T-helper 1 cell treated with Interleukin-12 subunit alpha and Interleukin-12 subunit beta and Interleukin-4 antibody, amounts not matched to agents 30 μg/mL and 1 μg/mL, for 36 hours (primary cell): ENCODE measurements around the gene RCAN2.
A peak's percentile ranks its signal among the peaks of the same experiment; 100 is the strongest.

Source experiments
- H3K27ac Mint-ChIP-seq: one replicate; pipeline ENCODE4 v1.8.0; 2021; ENCODE audit warnings: mild to moderate bottlenecking, mixed read lengths
- H3K27me3 Mint-ChIP-seq: one replicate; pipeline ENCODE4 v1.8.0; 2021; ENCODE audit warnings: low read depth, mixed read lengths
- H3K36me3 Mint-ChIP-seq: one replicate; pipeline ENCODE4 v1.8.0; 2021; ENCODE audit warnings: low read depth, mixed read lengths
- H3K4me1 Mint-ChIP-seq: one replicate; pipeline ENCODE4 v1.8.0; 2021; ENCODE audit warnings: low read depth, mixed read lengths
- H3K4me3 Mint-ChIP-seq: one replicate; pipeline ENCODE4 v1.8.0; 2021; ENCODE audit warnings: mild to moderate bottlenecking, moderate library complexity, mixed read lengths
- H3K9me3 Mint-ChIP-seq: one replicate; pipeline ENCODE4 v1.8.0; 2021; ENCODE audit warnings: mixed read lengths

RCAN2 gene

GRCh38 chr6:46327779-46328178, 163.5 kb downstream of the RCAN2 start:
- no peaks in the 10 kb centered on the region for H3K9me3 Mint-ChIP-seq
- H3K4me3 Mint-ChIP-seq, result no peak overlapping the region
- H3K27ac Mint-ChIP-seq, result no peak overlapping the region
- peaks cover 20% of the 10 kb centered on the region for H3K4me1 Mint-ChIP-seq
- peaks cover 2% of the 10 kb centered on the region for H3K36me3 Mint-ChIP-seq
- H3K27me3 Mint-ChIP-seq, result peaks cover 15% of the 10 kb centered on the region

DNA sequence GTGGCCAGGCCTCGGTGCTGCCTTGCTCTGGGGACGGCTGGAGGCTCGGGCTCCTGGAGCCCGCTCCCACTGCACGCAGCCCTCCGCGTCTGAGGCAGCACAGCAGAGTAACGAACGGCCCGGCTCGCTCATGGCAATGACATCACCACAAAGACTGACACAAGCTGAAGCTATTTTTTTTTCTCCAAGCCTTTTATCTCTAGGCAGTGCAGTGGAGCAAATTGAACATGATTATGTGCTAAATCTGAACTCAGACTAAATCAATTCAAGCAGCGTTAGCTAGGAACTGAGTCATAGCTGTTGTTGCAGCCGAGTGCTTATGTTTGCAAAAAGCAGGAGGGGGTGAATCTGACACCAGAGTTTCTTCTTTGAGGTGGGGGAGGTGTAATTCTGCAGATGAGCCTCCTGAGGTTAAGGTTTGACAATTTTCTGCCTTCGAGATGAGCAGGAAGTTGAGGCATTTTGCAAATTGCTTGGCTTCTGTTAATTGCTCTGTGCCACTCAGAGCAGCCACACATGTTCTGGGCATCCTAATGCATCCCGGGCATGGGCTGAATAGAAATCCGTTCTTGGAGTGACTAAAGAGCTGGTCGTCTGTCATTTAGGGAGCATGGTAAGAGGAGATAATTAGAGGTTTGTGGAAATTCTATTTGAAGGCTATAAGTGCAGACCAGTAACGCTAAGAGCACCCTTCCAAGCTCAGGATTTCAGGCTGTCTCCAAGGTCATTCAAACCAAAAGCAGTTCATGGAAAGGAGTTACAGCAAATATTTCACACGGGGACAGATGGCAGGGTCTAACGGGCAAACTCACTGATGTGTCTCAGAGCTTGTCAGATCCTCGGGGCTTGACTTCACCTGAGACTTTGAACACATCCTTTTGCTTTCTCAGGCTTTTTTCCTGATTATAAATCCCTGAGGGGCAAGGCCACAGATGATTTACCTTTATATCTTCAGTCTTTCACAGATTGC, 165.4 kb downstream of the RCAN2 start:
- peaks cover 2% of the 10 kb centered on the region for H3K36me3 Mint-ChIP-seq
- no peaks in the 10 kb centered on the region for H3K9me3 Mint-ChIP-seq
- peak overlapping the region; percentile 74 for H3K27ac Mint-ChIP-seq
- peaks cover 11% of the 10 kb centered on the region for H3K27me3 Mint-ChIP-seq
- H3K4me3 Mint-ChIP-seq, result peak overlapping the region; percentile 56
- H3K4me1 Mint-ChIP-seq, result peaks cover 29% of the 10 kb centered on the region

DNA sequence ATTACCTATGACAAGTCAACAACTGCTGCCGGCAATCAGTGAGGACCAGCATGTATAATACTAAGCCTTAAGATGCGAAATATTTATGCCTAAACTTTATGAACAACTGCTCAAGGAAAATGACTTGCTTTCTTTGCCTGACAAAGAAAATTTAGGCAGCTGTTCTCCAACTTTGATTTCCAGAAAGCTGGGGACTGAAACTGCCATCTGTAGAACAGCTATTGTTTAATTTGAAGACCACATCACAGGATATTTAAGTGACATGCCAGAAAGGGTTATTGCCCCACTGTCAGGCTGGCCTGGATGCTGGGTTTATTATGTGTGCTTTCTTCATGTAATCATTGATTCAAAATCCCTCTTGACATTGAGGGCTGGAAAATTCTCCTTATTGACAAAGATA, 166.5 kb downstream of the RCAN2 start:
- Mint-ChIP-seq H3K27me3 (peaks cover 5% of the 10 kb centered on the region), H3K27ac (peak overlapping the region; percentile 74), H3K4me1 (peaks cover 29% of the 10 kb centered on the region), H3K4me3 (peak overlapping the region; percentile 56), H3K9me3 (no peaks in the 10 kb centered on the region), H3K36me3 (no peaks in the 10 kb centered on the region)

- Mint-ChIP-seq H3K27me3 (peaks cover 2% of the 10 kb centered on the region), H3K27ac (peak overlapping the region; percentile 14), H3K4me1 (peaks cover 29% of the 10 kb centered on the region), H3K9me3 (no peaks in the 10 kb centered on the region), H3K4me3 (peak overlapping the region; percentile 21), H3K36me3 (no peaks in the 10 kb centered on the region)
These were observed 167.2 kb downstream of the RCAN2 start for GRCh38 chr6:46323966-46324622.

DNA sequence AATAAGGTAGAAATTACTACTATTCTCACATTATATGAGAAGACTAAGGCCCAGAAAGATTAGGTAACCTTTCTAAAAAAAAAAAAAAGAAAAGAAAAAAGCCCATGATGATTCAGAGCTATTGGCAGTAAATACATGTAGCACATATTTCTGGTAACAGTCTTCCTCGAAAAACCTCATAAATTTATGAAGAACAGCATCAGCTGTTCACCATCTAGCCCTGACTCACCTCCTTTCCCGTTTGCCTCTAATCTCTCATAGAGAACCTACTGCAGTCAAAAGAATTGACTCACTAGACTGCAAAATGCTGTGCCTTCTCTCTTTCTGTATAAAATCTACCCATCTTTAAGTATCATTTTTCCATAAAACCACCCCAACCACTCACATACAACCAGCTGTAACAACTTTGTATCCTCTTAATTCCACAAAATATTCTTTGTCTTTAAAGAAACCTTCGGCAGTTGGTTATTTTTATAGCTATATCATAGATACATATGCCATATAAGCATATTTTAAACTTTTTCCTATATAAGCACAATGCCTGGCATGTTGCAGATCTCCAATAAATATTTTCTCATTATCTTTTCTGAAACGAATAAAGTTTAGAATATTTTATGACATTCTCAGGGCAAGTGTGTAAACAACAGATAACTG, 167.8 kb downstream of the RCAN2 start:
- no peaks in the 10 kb centered on the region for H3K9me3 Mint-ChIP-seq
- peak overlapping the region; percentile 21 for H3K4me3 Mint-ChIP-seq
- H3K4me1 Mint-ChIP-seq, result peaks cover 29% of the 10 kb centered on the region
- no peaks in the 10 kb centered on the region for H3K36me3 Mint-ChIP-seq
- no peaks in the 10 kb centered on the region for H3K27me3 Mint-ChIP-seq
- peak overlapping the region; percentile 62 for H3K27ac Mint-ChIP-seq

- H3K27me3 Mint-ChIP-seq, result no peaks in the 10 kb centered on the region
- H3K9me3 Mint-ChIP-seq, result no peaks in the 10 kb centered on the region
These were observed 170.7 kb downstream of the RCAN2 start for GRCh38 chr6:46320505-46320904.

GRCh38 chr6:46315589-46315988, 175.7 kb downstream of the RCAN2 start:
- Mint-ChIP-seq H3K36me3 (peaks cover 2% of the 10 kb centered on the region), H3K4me3 (peak overlapping the region; percentile 39), H3K4me1 (peaks cover 7% of the 10 kb centered on the region), H3K27me3 (peaks cover 6% of the 10 kb centered on the region), H3K9me3 (no peaks in the 10 kb centered on the region), H3K27ac (peak overlapping the region; percentile 63)

More at GRCh38 chr6:46320505-46320904, 170.7 kb downstream of the RCAN2 start:
- H3K36me3 Mint-ChIP-seq, result no peaks in the 10 kb centered on the region
- H3K27ac Mint-ChIP-seq, result no peak overlapping the region
- peaks cover 25% of the 10 kb centered on the region for H3K4me1 Mint-ChIP-seq
- H3K4me3 Mint-ChIP-seq, result no peak overlapping the region

- H3K36me3 Mint-ChIP-seq, result peaks cover 2% of the 10 kb centered on the region
- H3K27ac Mint-ChIP-seq, result no peak overlapping the region
- peaks cover 13% of the 10 kb centered on the region for H3K27me3 Mint-ChIP-seq
- H3K4me1 Mint-ChIP-seq, result peaks cover 7% of the 10 kb centered on the region
- H3K9me3 Mint-ChIP-seq, result no peaks in the 10 kb centered on the region
- no peak overlapping the region for H3K4me3 Mint-ChIP-seq
These were observed 178.6 kb downstream of the RCAN2 start for GRCh38 chr6:46312654-46313053.

DNA sequence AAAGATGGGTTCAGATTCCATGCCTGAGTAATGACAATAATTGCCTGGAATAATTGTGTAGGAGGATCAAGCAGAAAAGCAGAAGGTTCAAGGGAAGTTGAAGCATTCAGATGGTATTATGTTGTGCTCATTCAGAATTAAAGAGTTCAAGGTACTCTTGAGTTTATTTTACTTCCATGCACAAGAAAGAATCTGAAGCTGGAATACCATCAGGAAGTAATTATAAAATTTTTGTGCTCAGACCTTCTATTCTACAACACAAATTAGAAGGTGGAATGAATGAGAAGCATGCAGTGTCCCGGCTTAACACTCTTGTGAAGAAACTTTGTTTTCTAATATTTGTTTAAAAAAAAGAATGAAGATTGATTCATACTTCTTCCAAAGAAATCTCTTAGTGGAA, 181.1 kb downstream of the RCAN2 start:
- Mint-ChIP-seq H3K36me3 (peaks cover under 1% of the 10 kb centered on the region), H3K4me1 (peaks cover 2% of the 10 kb centered on the region), H3K9me3 (no peaks in the 10 kb centered on the region), H3K27ac (no peak overlapping the region), H3K4me3 (no peak overlapping the region), H3K27me3 (peaks cover 22% of the 10 kb centered on the region)

DNA sequence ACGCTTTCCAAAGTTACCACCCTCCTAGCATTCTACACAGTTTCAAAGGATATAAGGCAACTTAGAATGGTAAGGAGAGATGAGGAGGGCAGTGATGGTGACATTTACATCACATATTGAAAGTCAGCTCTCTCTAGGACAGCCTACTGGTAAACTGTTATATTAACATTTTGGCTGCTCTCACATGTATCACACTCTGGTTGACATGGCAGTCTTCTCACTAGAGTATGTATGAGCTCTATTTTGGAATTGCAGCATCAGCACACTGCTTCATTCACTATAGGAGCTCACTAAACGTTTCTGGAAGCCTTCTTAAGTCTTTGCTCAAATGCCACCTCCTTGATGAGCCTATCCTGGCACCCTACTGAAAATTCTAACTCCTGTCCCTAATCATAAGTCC, 184.8 kb downstream of the RCAN2 start:
- H3K36me3 Mint-ChIP-seq, result no peaks in the 10 kb centered on the region
- H3K4me3 Mint-ChIP-seq, result no peak overlapping the region
- no peak overlapping the region for H3K27ac Mint-ChIP-seq
- no peaks in the 10 kb centered on the region for H3K4me1 Mint-ChIP-seq
- peaks cover 34% of the 10 kb centered on the region for H3K27me3 Mint-ChIP-seq
- H3K9me3 Mint-ChIP-seq, result no peaks in the 10 kb centered on the region

- Mint-ChIP-seq H3K4me3 (no peak overlapping the region), H3K9me3 (no peaks in the 10 kb centered on the region), H3K36me3 (no peaks in the 10 kb centered on the region), H3K27me3 (peaks cover 34% of the 10 kb centered on the region), H3K27ac (no peak overlapping the region), H3K4me1 (no peaks in the 10 kb centered on the region)
These were observed 185.4 kb downstream of the RCAN2 start for GRCh38 chr6:46305833-46306232.

GRCh38 chr6:46305236-46305635, 186.0 kb downstream of the RCAN2 start:
- Mint-ChIP-seq H3K36me3 (no peaks in the 10 kb centered on the region), H3K4me3 (no peak overlapping the region), H3K27me3 (peaks cover 38% of the 10 kb centered on the region), H3K4me1 (no peaks in the 10 kb centered on the region), H3K27ac (no peak overlapping the region), H3K9me3 (no peaks in the 10 kb centered on the region)

DNA sequence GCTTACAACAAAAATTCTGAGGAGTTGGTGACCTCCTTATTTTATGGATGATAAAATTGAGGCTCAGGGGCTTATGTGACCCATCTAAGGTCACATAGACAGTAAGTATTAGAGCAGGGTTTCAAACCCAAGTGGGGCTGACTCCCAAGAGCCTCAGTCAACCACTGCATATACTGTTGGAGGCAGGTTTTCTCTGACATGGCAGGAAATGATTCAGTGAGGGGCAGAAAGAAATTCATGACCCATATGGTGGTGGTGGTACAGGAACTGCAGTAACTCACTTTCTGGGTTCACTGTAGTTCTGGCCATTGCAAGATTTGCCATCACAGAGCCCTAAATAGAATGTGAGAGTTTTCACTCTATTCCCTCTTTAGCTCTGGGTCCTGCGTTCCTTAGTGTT, 188.4 kb downstream of the RCAN2 start:
- peaks cover 30% of the 10 kb centered on the region for H3K27me3 Mint-ChIP-seq
- H3K9me3 Mint-ChIP-seq, result no peaks in the 10 kb centered on the region
- no peak overlapping the region for H3K4me3 Mint-ChIP-seq
- H3K4me1 Mint-ChIP-seq, result no peaks in the 10 kb centered on the region
- H3K27ac Mint-ChIP-seq, result no peak overlapping the region
- no peaks in the 10 kb centered on the region for H3K36me3 Mint-ChIP-seq

GRCh38 chr6:46302176-46302575, 189.1 kb downstream of the RCAN2 start:
- Mint-ChIP-seq H3K9me3 (no peaks in the 10 kb centered on the region), H3K36me3 (no peaks in the 10 kb centered on the region), H3K4me1 (no peaks in the 10 kb centered on the region), H3K27me3 (peaks cover 26% of the 10 kb centered on the region), H3K4me3 (no peak overlapping the region), H3K27ac (no peak overlapping the region)
